Trophoblast cell (in vitro differentiated cells and primary cell): ENCODE results near the gene TFF2.

ENCODE experiments used
- DNase-seq, 2 donors: peaks; one replicate each; pipeline ENCODE4 v3.0.0-alpha.2; 2016
- H2AFZ ChIP-seq: 2 replicates; pipeline ENCODE4 v1.6.1; 2013; ENCODE audit warnings: low read length, moderate library complexity, mild to moderate bottlenecking; ENCODE audit not compliant: insufficient read depth, poor library complexity
- H2AK5ac ChIP-seq: 2 replicates; pipeline ENCODE4 v1.6.1; 2013; ENCODE audit warnings: mild to moderate bottlenecking, low read length
- H2BK120ac ChIP-seq: 2 replicates; pipeline ENCODE4 v1.6.1; 2013; ENCODE audit warnings: low read length, mild to moderate bottlenecking, moderate library complexity; ENCODE audit not compliant: insufficient read depth, poor library complexity
- H2BK12ac ChIP-seq: 2 replicates; pipeline ENCODE4 v1.6.1; 2013; ENCODE audit warnings: mild to moderate bottlenecking, low read length, moderate library complexity
- H2BK5ac ChIP-seq: 2 replicates; pipeline ENCODE4 v1.6.1; 2013; ENCODE audit warnings: low read length, low read depth, moderate library complexity, mild to moderate bottlenecking; ENCODE audit not compliant: poor library complexity
- H3K14ac ChIP-seq: 2 replicates; pipeline ENCODE4 v1.6.1; 2013; ENCODE audit warnings: mild to moderate bottlenecking, low read length
- H3K18ac ChIP-seq: 2 replicates; pipeline ENCODE4 v1.6.1; 2013; ENCODE audit warnings: mild to moderate bottlenecking, low read length
- H3K23ac ChIP-seq: 2 replicates; pipeline ENCODE4 v1.6.1; 2013; ENCODE audit warnings: low read length
- H3K27ac ChIP-seq: 2 replicates; pipeline ENCODE4 v1.5.1; 2013; ENCODE audit warnings: low read depth, mild to moderate bottlenecking, inconsistent platforms, low read length, moderate library complexity
- H3K27me3 ChIP-seq: 2 replicates; pipeline ENCODE4 v1.6.1; 2013; ENCODE audit warnings: inconsistent platforms, mild to moderate bottlenecking, low read length, moderate library complexity; ENCODE audit not compliant: insufficient read depth
- H3K36me3 ChIP-seq, 2 experiments: 1 replicate in 1 of 2; 2 replicates in 1 of 2; pipeline ENCODE4 v1.6.1; 2013; ENCODE audit warnings: low read length in 2 of 2, mild to moderate bottlenecking in 2 of 2, moderate library complexity in 1 of 2; ENCODE audit not compliant: insufficient read depth in 2 of 2, control insufficient read depth in 1 of 2
- H3K4ac ChIP-seq: 2 replicates; pipeline ENCODE4 v1.6.1; 2013; ENCODE audit warnings: low read depth, mild to moderate bottlenecking, low read length, moderate library complexity
- H3K4me1 ChIP-seq, 2 experiments: 1 replicate in 1 of 2; 2 replicates in 1 of 2; pipeline ENCODE4 v1.6.1; 2013; ENCODE audit warnings: low read length in 2 of 2, mild to moderate bottlenecking in 2 of 2, moderate library complexity in 1 of 2; ENCODE audit not compliant: insufficient read depth in 2 of 2, control insufficient read depth in 1 of 2
- H3K4me2 ChIP-seq: 2 replicates; pipeline ENCODE4 v1.6.1; 2013; ENCODE audit warnings: inconsistent platforms, mild to moderate bottlenecking, low read length, moderate library complexity
- H3K4me3 ChIP-seq: 2 replicates; pipeline ENCODE4 v1.5.1; 2013; ENCODE audit warnings: mild to moderate bottlenecking, low read depth, low read length, inconsistent platforms
- H3K79me1 ChIP-seq: one replicate; pipeline ENCODE4 v1.6.1; 2013; ENCODE audit warnings: low read length
- H3K79me2 ChIP-seq: 2 replicates; pipeline ENCODE4 v1.6.1; 2013; ENCODE audit warnings: low read length, mild to moderate bottlenecking; ENCODE audit not compliant: control insufficient read depth, insufficient read depth, poor library complexity
- H3K9ac ChIP-seq: 2 replicates; pipeline ENCODE4 v1.6.1; 2013; ENCODE audit warnings: mild to moderate bottlenecking, low read length
- H3K9me3 ChIP-seq: 2 replicates; pipeline ENCODE4 v1.6.1; 2013; ENCODE audit warnings: low read depth, mild to moderate bottlenecking, control low read depth, inconsistent platforms, low read length; ENCODE audit not compliant: insufficient read depth
- H4K12ac ChIP-seq: 2 replicates; pipeline ENCODE4 v1.6.1; 2013; ENCODE audit warnings: low read depth, mild to moderate bottlenecking, low read length, moderate library complexity
- H4K8ac ChIP-seq: 2 replicates; pipeline ENCODE4 v1.6.1; 2013; ENCODE audit warnings: low read depth, mild to moderate bottlenecking, low read length, moderate library complexity
- H4K91ac ChIP-seq: one replicate; pipeline ENCODE4 v1.6.1; 2013; ENCODE audit warnings: low read depth, mild to moderate bottlenecking, low read length, moderate library complexity
- WGBS: extraction: QIAGEN DNeasy Blood & Tissue Kit; methylation state at CpG from one replicate; pipeline ENCODE4 v1.1.7; 2013; ENCODE audit warnings: missing lambda C conversion rate; ENCODE audit not compliant: insufficient read length, insufficient coverage; ENCODE audit errors: extremely low coverage; 5-methylcytosine and 5-hydroxymethylcytosine counted together

TFF2 gene

DNA sequence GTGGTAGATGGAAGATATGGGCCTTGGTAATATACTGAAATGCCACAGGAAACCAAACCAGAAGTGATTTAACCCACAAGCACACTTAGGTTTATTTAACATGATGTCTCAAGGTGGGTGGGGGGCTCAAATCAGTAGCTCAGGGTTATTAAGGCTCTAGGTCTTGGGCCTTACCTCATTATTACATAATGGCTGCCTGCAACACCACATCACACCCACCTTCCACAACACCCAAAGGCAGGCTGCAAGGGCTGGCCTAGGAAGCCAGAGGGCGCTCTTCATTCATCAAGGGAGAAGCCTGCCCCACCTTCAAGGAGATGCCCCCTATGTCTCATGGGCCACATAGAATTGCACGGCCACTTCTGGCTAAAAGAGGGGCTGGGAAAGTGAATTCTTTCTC is 9.5 kb upstream of the TFF2 start:
- H3K4me3 ChIP-seq = no peak overlapping the region
- H4K91ac ChIP-seq = no peak overlapping the region
- no peak overlapping the region for H3K14ac ChIP-seq
- no peak overlapping the region for H3K18ac ChIP-seq
- H3K9ac ChIP-seq = no peak overlapping the region
- H3K27ac ChIP-seq = no peak overlapping the region
- no peak overlapping the region for H3K23ac ChIP-seq
- H2BK5ac ChIP-seq = no peak overlapping the region
- peaks cover 0 to 2% of the 10 kb centered on the region in 2 experiments for H3K4me1 ChIP-seq
- no peak overlapping the region for H2BK120ac ChIP-seq
- no peak overlapping the region for H2BK12ac ChIP-seq
- H3K4me2 ChIP-seq = no peak overlapping the region
- DNase-seq = peak in 1 of 2 donors; percentile 31
- no peak overlapping the region for H4K8ac ChIP-seq
- no peak overlapping the region for H4K12ac ChIP-seq
- H3K79me2 ChIP-seq = no peaks in the 10 kb centered on the region
- H3K36me3 ChIP-seq = no peaks in the 10 kb centered on the region
- no peak overlapping the region for H3K4ac ChIP-seq
- no CpG with 5 or more reads among the region's 2 CpGs for WGBS
- no peak overlapping the region for H2AK5ac ChIP-seq
- H3K9me3 ChIP-seq = peaks cover 8% of the 10 kb centered on the region
- no peaks in the 10 kb centered on the region for H3K79me1 ChIP-seq
- no peak overlapping the region for H2AFZ ChIP-seq
- no peaks in the 10 kb centered on the region for H3K27me3 ChIP-seq

DNA sequence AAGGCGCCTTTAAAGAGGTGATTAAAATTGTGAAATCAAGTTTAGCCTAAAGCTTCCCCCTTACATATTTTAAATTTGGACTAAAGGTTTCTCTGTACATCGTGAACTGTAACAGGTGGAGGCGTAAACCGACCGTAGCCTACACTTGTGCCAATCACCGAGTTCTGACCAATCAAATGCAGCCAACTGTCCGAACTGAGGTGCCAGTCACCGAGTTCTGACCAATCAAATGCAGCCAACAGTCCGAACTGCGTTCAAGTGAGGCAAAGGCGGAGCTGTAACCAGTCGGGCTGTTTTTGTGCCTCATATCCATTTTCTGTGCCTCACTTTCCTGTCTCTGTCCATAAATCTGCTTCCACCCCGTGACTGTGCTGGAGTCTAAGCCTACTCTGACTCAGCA is 8.1 kb upstream of the TFF2 start:
- Histone ChIP-seq H3K4ac (no peak overlapping the region), H3K36me3 (no peaks in the 10 kb centered on the region), H3K9ac (no peak overlapping the region), H3K79me1 (no peaks in the 10 kb centered on the region), H3K4me3 (no peak overlapping the region), H3K79me2 (no peaks in the 10 kb centered on the region), H3K27ac (no peak overlapping the region), H3K23ac (no peak overlapping the region), H3K4me1 (no peaks in the 10 kb centered on the region), H3K27me3 (no peaks in the 10 kb centered on the region), H2BK12ac (no peak overlapping the region), H2BK120ac (no peak overlapping the region), H2BK5ac (no peak overlapping the region), H2AK5ac (no peak overlapping the region), H2AFZ (no peak overlapping the region), H3K18ac (no peak overlapping the region), H3K9me3 (peaks cover 8% of the 10 kb centered on the region), H4K12ac (no peak overlapping the region), H3K14ac (no peak overlapping the region), H3K4me2 (no peak overlapping the region), H4K8ac (no peak overlapping the region), H4K91ac (no peak overlapping the region)
- DNase-seq = peak; percentile 13 to 62
- no CpG with 5 or more reads among the region's 13 CpGs for WGBS

DNA sequence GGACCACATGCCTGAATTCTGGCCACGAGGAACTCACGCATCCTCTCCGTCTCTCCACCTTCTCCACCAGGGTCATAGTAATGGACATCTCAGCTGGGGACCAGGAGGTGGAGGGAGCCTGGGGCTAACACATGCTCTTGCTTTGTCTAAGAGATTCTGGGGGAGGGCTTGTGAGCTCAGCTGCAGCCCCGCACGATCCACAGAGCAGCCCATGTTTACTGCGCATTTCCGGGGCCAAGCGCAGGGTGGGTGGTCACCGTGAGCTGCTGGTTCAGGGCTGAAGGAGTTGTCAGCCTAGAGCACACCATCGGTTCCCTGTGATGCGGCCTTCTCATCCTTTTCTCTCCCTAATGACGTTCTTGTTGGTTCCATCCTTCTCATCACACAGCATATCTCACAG is 7.5 kb upstream of the TFF2 start:
- H2BK120ac ChIP-seq = no peak overlapping the region
- H2AFZ ChIP-seq = no peak overlapping the region
- no CpG with 5 or more reads among the region's 12 CpGs for WGBS
- no peak overlapping the region for H3K18ac ChIP-seq
- H3K9me3 ChIP-seq = peaks cover 8% of the 10 kb centered on the region
- H2BK5ac ChIP-seq = no peak overlapping the region
- no peak overlapping the region for H3K4me3 ChIP-seq
- no peak overlapping the region for H3K27ac ChIP-seq
- no peak overlapping the region for H2AK5ac ChIP-seq
- H3K79me1 ChIP-seq = no peaks in the 10 kb centered on the region
- no peaks in the 10 kb centered on the region for H3K79me2 ChIP-seq
- no peaks in the 10 kb centered on the region for H3K4me1 ChIP-seq
- no peak overlapping the region for H4K12ac ChIP-seq
- no peak overlapping the region for H4K8ac ChIP-seq
- H3K4ac ChIP-seq = no peak overlapping the region
- H3K36me3 ChIP-seq = no peaks in the 10 kb centered on the region
- no peaks in the 10 kb centered on the region for H3K27me3 ChIP-seq
- no peak overlapping the region for H3K9ac ChIP-seq
- H3K4me2 ChIP-seq = no peak overlapping the region
- H3K14ac ChIP-seq = no peak overlapping the region
- H3K23ac ChIP-seq = no peak overlapping the region
- no peak overlapping the region for H4K91ac ChIP-seq
- DNase-seq = no peak
- no peak overlapping the region for H2BK12ac ChIP-seq

DNA sequence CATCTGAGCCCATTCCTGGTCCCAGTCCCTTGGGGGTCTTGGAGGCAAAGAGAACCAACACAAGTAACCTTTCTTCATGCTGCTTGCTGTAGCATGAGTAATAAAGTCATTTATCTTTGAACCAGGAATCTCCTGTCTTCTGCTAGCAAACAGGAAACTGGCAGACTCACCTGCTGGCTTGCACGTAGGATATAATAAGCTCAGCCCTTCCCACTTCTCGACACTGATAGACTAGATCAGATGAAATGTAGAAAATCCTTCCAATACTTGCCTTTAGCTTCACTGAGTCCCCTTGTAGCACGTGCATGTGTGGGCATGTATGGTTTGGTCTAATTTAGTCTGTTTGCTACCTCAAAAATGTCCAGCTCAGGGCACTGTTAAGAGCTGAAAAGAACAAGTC is 6.5 kb upstream of the TFF2 start:
- Histone ChIP-seq H4K12ac (no peak overlapping the region), H3K4me2 (no peak overlapping the region), H3K14ac (no peak overlapping the region), H3K27ac (no peak overlapping the region), H2BK12ac (no peak overlapping the region), H3K9me3 (peaks cover 8% of the 10 kb centered on the region), H2AK5ac (no peak overlapping the region), H3K18ac (no peak overlapping the region), H3K4me1 (no peaks in the 10 kb centered on the region), H4K91ac (no peak overlapping the region), H3K4ac (no peak overlapping the region), H2AFZ (no peak overlapping the region), H3K36me3 (no peaks in the 10 kb centered on the region), H4K8ac (no peak overlapping the region), H2BK5ac (no peak overlapping the region), H3K9ac (no peak overlapping the region), H3K23ac (no peak overlapping the region), H3K27me3 (no peaks in the 10 kb centered on the region), H3K79me2 (no peaks in the 10 kb centered on the region), H3K79me1 (no peaks in the 10 kb centered on the region), H3K4me3 (no peak overlapping the region), H2BK120ac (no peak overlapping the region)
- DNase-seq = no peak
- no CpG with 5 or more reads among the region's 3 CpGs for WGBS
